Stimulated activated memory B cell treated with anti-CD40 and anti-IgM and Interleukin-4, amounts not matched to agents 10 μg/mL and 1 μg/mL and 100 μg/mL, for 72 hours (primary cell): ENCODE measurements around the gene DMC1.

ENCODE experiments used
- ATAC-seq: fragments of 150-1000 bp; cut with Tn5 transposase; 2 replicates; pipeline ENCODE4 v1.10.0; 2021
- H3K27ac Mint-ChIP-seq: one replicate; pipeline ENCODE4 v1.8.0; 2022; ENCODE audit warnings: mild to moderate bottlenecking, mixed read lengths
- H3K27me3 Mint-ChIP-seq: one replicate; pipeline ENCODE4 v1.8.0; 2022; ENCODE audit warnings: mixed read lengths
- H3K36me3 Mint-ChIP-seq: one replicate; pipeline ENCODE4 v1.8.0; 2022; ENCODE audit warnings: mixed read lengths
- H3K4me1 Mint-ChIP-seq: one replicate; pipeline ENCODE4 v1.8.0; 2022; ENCODE audit warnings: mixed read lengths
- H3K4me3 Mint-ChIP-seq: one replicate; pipeline ENCODE4 v1.8.0; 2022; ENCODE audit warnings: mild to moderate bottlenecking, moderate library complexity, mixed read lengths
- H3K9me3 Mint-ChIP-seq: one replicate; pipeline ENCODE4 v1.8.0; 2022; ENCODE audit warnings: mixed read lengths

The DMC1 gene

DNA sequence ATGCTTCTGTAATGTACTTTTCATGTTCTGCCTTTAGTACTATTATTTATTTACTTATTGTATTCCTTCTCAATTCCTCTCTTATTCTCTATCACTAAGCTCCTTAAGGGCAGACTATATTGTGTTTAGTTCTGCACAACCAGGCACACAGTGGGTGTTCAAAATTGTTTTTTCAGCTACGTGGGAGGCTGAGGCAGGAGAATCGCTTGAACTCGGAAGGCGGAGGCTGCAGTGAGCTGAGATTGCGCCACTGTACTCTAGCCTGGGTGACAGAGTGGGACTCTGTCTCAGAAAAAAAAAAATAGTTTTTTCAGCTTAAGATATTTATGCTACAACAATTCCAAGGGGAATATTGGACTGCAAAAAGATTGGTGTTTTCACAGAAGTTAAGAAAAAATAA is 46.5 kb downstream of the DMC1 start:
- Mint-ChIP-seq H3K4me3 (no peak overlapping the region), H3K36me3 (no peaks in the 10 kb centered on the region), H3K27me3 (no peaks in the 10 kb centered on the region), H3K27ac (no peak overlapping the region), H3K4me1 (peaks cover 6% of the 10 kb centered on the region), H3K9me3 (no peaks in the 10 kb centered on the region)
- ATAC-seq, result no peak

- H3K9me3 Mint-ChIP-seq, result no peaks in the 10 kb centered on the region
- H3K36me3 Mint-ChIP-seq, result no peaks in the 10 kb centered on the region
- peaks cover 6% of the 10 kb centered on the region for H3K4me1 Mint-ChIP-seq
- H3K27me3 Mint-ChIP-seq, result no peaks in the 10 kb centered on the region
- H3K4me3 Mint-ChIP-seq, result no peak overlapping the region
- ATAC-seq, result no peak
- H3K27ac Mint-ChIP-seq, result no peak overlapping the region
Measured at GRCh38 chr22:38523029-38523428, 47.0 kb downstream of the DMC1 start.

- no peak for ATAC-seq
Measured at GRCh38 chr22:38519453-38520250, 50.3 kb downstream of the DMC1 start.

DNA sequence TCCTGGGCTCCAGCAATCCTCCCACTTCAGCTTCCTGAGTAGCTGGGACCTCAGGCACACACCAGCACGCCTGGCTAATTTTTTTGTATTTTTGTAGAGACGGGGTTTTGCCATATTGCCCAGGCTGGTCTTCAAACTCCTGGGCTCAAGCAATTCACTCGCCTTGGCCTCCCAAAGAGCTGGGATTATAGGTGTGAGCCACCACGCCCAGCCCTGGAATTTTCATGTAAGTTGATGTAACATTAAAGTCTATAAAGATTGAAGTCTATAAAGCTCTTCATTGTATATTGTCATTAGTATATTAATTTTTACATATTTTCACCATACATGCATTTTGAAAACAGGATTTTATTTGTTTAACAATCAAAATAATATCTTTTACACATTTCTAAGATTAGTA is 51.4 kb downstream of the DMC1 start:
- Mint-ChIP-seq H3K27ac (no peak overlapping the region), H3K36me3 (no peaks in the 10 kb centered on the region), H3K4me1 (no peaks in the 10 kb centered on the region), H3K9me3 (no peaks in the 10 kb centered on the region), H3K27me3 (no peaks in the 10 kb centered on the region), H3K4me3 (no peak overlapping the region)
- ATAC-seq, result no peak

More at GRCh38 chr22:38519453-38520250, 50.3 kb downstream of the DMC1 start:
- Mint-ChIP-seq H3K4me1 (peaks cover 5% of the 10 kb centered on the region), H3K9me3 (no peaks in the 10 kb centered on the region), H3K27me3 (no peaks in the 10 kb centered on the region), H3K36me3 (no peaks in the 10 kb centered on the region), H3K4me3 (no peak overlapping the region), H3K27ac (no peak overlapping the region)

DNA sequence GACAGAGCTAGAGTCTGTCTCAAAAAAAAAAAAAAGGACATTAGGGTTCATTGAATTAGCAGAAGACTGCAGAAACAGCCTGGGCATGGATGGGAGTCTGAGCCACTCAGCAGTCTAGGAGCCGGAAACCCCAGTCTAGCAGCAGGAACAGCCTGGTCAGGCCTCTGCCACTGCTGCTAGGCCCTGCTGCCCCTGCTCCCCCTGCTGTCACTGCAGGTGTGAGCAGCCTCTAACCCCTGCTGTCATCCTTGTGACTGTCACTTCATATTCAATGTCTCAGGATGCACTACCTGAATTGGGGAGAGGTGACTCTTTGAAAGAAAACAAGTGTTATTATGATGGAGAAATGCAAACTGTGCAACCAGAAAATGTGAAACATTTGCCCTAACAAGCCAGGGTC is 56.9 kb downstream of the DMC1 start:
- Mint-ChIP-seq H3K4me3 (no peak overlapping the region), H3K36me3 (no peaks in the 10 kb centered on the region), H3K27me3 (no peaks in the 10 kb centered on the region), H3K4me1 (no peaks in the 10 kb centered on the region), H3K27ac (no peak overlapping the region), H3K9me3 (no peaks in the 10 kb centered on the region)
- ATAC-seq, result peak; percentile 69

GRCh38 chr22:38510416-38510970 is 59.5 kb downstream of the DMC1 start:
- peaks cover 5% of the 10 kb centered on the region for H3K36me3 Mint-ChIP-seq
- no peak overlapping the region for H3K27ac Mint-ChIP-seq
- no peak overlapping the region for H3K4me3 Mint-ChIP-seq
- ATAC-seq, result no peak
- peaks cover 11% of the 10 kb centered on the region for H3K4me1 Mint-ChIP-seq
- peaks cover 2% of the 10 kb centered on the region for H3K9me3 Mint-ChIP-seq
- H3K27me3 Mint-ChIP-seq, result no peaks in the 10 kb centered on the region

DNA sequence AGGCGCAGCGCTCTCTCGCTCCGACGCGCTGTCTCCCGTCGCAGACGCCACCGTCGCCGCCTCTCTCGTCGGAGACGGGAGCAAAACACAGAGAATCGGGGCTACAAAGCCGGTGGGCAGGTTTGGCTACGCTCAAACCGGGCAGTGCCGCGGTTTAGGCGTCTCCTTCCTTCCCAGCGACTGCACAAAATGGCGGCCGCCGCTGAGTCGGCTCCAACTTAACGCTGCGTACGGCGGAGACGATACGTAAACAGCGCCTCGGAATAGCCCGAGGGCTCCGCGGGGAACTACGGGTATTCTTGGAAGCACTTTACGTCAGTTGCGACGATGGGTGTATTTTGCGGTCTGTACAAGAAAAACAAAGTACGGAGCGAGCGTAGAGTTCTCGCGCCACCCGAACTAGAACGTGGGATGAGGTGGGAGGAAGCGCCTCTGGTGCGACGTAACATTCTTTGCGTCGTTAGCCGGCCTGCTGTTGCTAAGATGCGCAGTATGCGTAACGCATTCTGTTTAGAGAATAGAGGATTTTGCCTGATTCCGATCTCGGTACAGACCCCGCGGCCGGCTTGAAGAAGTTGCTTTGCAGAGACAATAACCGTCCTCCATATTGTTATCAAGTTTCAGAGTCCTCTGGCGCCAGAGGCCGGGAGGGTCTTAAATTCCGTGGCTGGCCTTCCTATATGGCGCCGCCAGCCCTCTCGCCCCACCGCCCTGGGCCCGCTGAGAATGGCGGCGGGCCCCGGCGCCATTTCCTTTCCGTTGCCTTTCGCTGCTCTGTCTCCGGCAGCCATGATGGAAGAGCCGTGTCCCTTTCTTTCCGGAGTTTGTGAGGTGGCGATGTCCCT is 63.6 kb downstream of the DMC1 start, which contains the start of gene DDX17:
Gene DDX17 (minus strand): TSS at position 194 of the 845 bp plus-strand sequence.
- H3K27ac Mint-ChIP-seq, result peak within 1 kb of the TSS; percentile 100
- peaks cover 44% of the 10 kb centered on the region for H3K36me3 Mint-ChIP-seq
- H3K9me3 Mint-ChIP-seq, result peaks cover 2% of the 10 kb centered on the region
- H3K4me3 Mint-ChIP-seq, result peak within 1 kb of the TSS; percentile 100
- peaks cover 48% of the 10 kb centered on the region for H3K4me1 Mint-ChIP-seq
- no peaks in the 10 kb centered on the region for H3K27me3 Mint-ChIP-seq
- ATAC-seq, result peak; percentile 95

GRCh38 chr22:38505541-38506117 is 64.4 kb downstream of the DMC1 start:
- Mint-ChIP-seq H3K4me1 (peaks cover 54% of the 10 kb centered on the region), H3K27me3 (no peaks in the 10 kb centered on the region), H3K36me3 (peaks cover 50% of the 10 kb centered on the region), H3K4me3 (peak overlapping the region; percentile 100), H3K9me3 (peaks cover 2% of the 10 kb centered on the region), H3K27ac (peak overlapping the region; percentile 100)
- peak; percentile 59 for ATAC-seq

GRCh38 chr22:38504731-38505540 is 65.0 kb downstream of the DMC1 start:
- Mint-ChIP-seq H3K4me1 (peaks cover 54% of the 10 kb centered on the region), H3K27ac (peak overlapping the region; percentile 100), H3K27me3 (no peaks in the 10 kb centered on the region), H3K36me3 (peaks cover 54% of the 10 kb centered on the region), H3K4me3 (peak overlapping the region; percentile 100), H3K9me3 (peaks cover 2% of the 10 kb centered on the region)
- no peak for ATAC-seq

DNA sequence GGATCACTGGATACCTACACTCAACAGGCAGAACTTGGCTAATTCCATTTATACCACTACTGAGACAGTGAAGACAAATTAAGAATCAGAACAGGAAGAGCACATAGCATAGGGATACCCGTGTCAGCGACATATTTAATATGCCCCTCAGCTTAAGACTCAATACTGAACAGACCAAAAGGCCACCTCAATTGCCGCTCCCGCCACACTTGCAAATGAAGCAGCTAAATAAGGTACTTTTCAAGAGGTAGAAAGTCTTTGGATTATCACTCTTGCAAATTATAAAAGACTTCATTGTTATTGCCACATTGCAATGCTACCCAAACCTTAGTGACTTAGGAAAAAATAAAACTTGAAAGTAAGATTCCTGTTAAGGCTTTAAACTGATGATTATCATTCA is 67.0 kb downstream of the DMC1 start:
- Mint-ChIP-seq H3K4me1 (peaks cover 58% of the 10 kb centered on the region), H3K36me3 (peaks cover 72% of the 10 kb centered on the region), H3K27ac (peak overlapping the region; percentile 24), H3K4me3 (peak overlapping the region; percentile 100), H3K9me3 (peaks cover 2% of the 10 kb centered on the region), H3K27me3 (no peaks in the 10 kb centered on the region)
- ATAC-seq, result no peak

DNA sequence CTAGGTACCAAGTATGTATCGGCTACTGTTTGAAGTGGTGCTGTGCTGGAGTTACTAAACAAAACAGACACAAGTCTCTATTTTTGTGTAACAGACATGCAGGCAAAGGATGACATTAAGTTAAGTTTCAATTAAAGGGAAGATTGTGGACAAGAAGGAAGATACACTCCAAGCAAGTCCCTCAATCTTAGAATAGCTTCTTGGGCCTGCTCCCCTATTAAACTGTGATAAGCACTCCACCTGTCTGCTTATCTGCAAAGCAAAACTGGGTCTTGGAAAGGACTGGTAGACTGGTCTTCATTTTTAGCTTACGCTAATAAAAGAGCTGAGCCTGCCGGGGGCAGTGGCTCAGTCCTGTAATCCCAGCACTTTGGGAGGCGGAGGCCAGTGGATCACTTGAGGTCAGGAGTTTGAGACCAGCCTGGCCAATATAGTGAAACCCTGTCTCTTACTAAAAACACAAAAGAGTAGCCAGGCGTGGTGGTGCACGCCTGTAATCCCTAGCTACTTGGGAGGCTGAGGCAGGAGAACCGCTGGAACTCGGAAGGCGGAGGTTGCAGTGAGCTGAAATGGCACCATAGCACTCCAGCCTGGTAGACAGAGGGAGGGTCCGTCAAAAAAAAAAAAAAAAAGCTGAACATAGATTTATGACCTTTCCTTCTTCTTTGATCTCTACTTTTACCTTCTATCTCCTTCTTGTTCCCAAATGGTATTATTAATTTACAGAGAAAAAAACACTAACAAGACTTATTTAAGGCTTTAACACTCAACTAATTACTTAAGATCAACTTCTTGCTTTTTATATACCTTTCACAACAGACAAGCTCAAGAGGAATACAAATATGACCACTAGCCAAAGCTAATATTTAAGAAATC is 67.9 kb downstream of the DMC1 start:
- Mint-ChIP-seq H3K27ac (no peak overlapping the region), H3K27me3 (no peaks in the 10 kb centered on the region), H3K4me1 (peaks cover 52% of the 10 kb centered on the region), H3K9me3 (no peaks in the 10 kb centered on the region), H3K4me3 (peak overlapping the region; percentile 100), H3K36me3 (peaks cover 72% of the 10 kb centered on the region)
- ATAC-seq, result no peak

GRCh38 chr22:38497869-38498268 is 72.1 kb downstream of the DMC1 start:
- Mint-ChIP-seq H3K36me3 (peaks cover 56% of the 10 kb centered on the region), H3K4me3 (no peak overlapping the region), H3K9me3 (no peaks in the 10 kb centered on the region), H3K27me3 (no peaks in the 10 kb centered on the region), H3K4me1 (peaks cover 25% of the 10 kb centered on the region), H3K27ac (no peak overlapping the region)
- no peak for ATAC-seq

- Mint-ChIP-seq H3K27me3 (no peaks in the 10 kb centered on the region), H3K4me3 (no peak overlapping the region), H3K36me3 (peaks cover 36% of the 10 kb centered on the region), H3K9me3 (no peaks in the 10 kb centered on the region), H3K4me1 (peaks cover 9% of the 10 kb centered on the region), H3K27ac (no peak overlapping the region)
- no peak for ATAC-seq
Measured at GRCh38 chr22:38494939-38495338, 75.0 kb downstream of the DMC1 start.

DNA sequence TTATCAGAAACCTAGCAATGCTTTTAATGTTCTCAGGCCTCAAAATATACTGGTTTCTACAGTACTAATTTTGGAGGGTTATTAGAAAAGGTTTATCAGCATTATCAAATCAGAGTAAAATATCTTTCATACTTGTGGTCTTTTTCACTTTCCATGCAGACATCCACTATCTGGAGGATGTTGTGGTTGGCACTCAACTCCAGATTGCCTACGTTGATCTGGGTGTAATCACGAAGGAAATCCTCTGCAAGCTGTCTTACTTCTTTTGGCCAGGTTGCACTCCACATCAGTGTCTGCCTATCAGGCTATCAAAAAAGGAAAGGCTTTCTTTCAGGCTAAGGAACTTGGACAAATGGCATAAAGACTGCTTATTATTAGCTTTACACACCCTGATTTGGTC is 75.5 kb downstream of the DMC1 start:
- Mint-ChIP-seq H3K4me3 (no peak overlapping the region), H3K4me1 (peaks cover 11% of the 10 kb centered on the region), H3K9me3 (no peaks in the 10 kb centered on the region), H3K36me3 (peaks cover 36% of the 10 kb centered on the region), H3K27ac (no peak overlapping the region), H3K27me3 (no peaks in the 10 kb centered on the region)
- no peak for ATAC-seq
